Posterior vena cava (tissue), 2 donors: ENCODE measurements around the gene PNMA8B. TPM values are rescaled to one million over a fixed set of nuclear protein-coding genes. Genes with fewer than 3 reads are reported as not detected.

Source experiments
- DNase-seq: peaks from one replicate; pipeline ENCODE4 v3.0.0-alpha.2; 2020; ENCODE audit warnings: low spot score
- intact Hi-C, 2 donors: fragments of 100-400 bp; cut with DNase I; formaldehyde crosslinking; loops; one replicate each; pipeline versions ENCODE4 v1.14.1 to v1.14.2; 2022 to 2023
- total RNA-seq, 2 donors: library from RNA; stranded (reverse); fragmentation: NEBNext Ultra II Directional; extraction: Animal tissue kit (Norgen Biotek cat#: 25700); gene quantifications; one replicate each; pipeline ENCODE4 v1.2.1, GENCODE V29; 2021
- donor health status: DM: yes; HTN: yes; CAD: no.
- donor health status: DM: yes; HTN: yes; CAD: no.

Gene PNMA8B
- total RNA-seq, 2 donors from 2014 or later, result 1.8 to 3.8 TPM

- intact Hi-C loops, result no loop called here
- peak; percentile 94 for DNase-seq
Observed at GRCh38 chr19:46471116-46471733, 24.4 kb downstream of the PNMA8B start, which contains the start of gene PNMA8A. PNMA8A (minus strand) TSS chr19:46471563; CDS start chr19:46471035, 528 bp downstream.

GRCh38 chr19:46470376-46470775 is 25.3 kb downstream of the PNMA8B start:
- intact Hi-C loops, result no loop called here
- no peak for DNase-seq

- intact Hi-C loops, result no loop called here
- DNase-seq, result no peak
Observed at GRCh38 chr19:46469541-46470185, 26.0 kb downstream of the PNMA8B start.

DNA sequence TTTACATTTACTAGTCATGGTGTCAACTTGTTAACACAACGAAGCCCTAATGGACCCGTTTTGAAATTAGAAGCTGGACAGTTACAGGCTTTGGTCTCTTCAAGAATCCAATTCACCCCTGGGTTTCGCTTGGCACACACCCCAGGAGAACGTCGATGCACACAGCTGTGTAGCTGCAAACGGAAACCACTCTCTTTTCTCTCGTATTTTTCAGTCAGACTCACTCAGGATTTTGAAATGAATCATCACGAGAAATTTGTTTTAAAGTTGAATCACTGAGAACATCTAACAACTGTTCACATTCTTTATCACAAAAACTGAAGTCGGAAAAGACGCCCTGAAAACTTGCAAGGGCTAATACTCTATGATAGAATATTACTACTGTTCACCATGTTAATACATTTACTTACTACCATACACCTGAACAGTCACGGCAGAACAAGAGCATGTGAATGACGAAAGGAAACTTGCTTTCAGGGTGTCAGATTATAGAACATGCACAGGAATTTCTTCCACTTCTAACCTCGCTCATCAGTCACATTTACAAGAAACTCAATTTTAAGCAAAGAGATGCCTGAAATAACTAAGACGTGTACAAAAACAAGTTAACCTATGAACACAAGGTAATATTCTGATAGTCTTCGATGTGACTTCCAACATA is 29.0 kb downstream of the PNMA8B start:
- DNase-seq, result no peak
- intact Hi-C loops, result no loop called here

GRCh38 chr19:46463516-46463915 is 32.2 kb downstream of the PNMA8B start:
- DNase-seq, result no peak
- intact Hi-C loops, result no loop called here

- intact Hi-C loops, result no loop called here
- no peak for DNase-seq
Observed at GRCh38 chr19:46461537-46461936, 34.1 kb downstream of the PNMA8B start.

DNA sequence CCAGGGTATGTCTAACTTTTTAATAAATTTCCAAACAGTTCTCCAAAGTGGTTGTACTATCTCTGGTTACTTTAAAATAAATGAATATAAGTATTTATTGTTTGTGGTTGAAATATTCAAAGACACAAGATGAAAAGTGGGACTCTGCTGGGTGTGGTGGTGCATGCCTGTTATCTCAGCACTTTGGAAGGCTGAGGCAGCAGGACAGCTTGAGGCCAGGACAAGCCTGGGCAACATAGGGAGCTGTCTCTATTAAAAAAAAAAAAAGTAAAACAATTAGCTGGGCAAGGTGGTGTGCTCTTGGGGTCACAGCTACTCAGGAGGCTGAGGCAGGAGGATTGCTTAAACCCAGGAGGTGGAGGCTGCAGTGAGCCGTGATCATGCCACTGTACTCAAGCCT is 34.7 kb downstream of the PNMA8B start:
- no peak for DNase-seq
- intact Hi-C loops, result no loop called here

DNA sequence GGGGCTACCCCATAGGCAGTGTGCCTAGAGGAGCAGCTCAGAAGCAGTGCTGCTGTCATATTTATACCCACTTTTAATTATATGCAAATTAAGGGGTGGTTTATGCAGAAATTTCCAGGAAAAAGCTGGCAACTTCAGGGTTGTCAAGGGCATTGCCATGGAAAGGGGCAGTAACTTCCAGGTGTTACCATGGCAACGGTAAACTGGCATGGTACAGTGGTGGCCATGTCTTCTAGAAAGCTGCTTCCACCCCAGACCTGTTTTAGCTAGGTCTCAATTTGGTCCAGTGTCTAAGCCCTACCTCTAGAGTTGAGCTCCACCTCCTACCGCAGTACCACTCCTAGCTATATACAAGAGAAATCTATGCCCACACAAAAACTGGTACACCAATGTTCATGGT is 35.6 kb downstream of the PNMA8B start:
- intact Hi-C loops, result no loop called here
- no peak for DNase-seq

GRCh38 chr19:46456930-46457329 is 38.7 kb downstream of the PNMA8B start:
- DNase-seq, result no peak
- intact Hi-C loops, result no loop called here

- intact Hi-C loops, result no loop called here
- no peak for DNase-seq
Observed at GRCh38 chr19:46454244-46454643, 41.4 kb downstream of the PNMA8B start.

- no peak for DNase-seq
- intact Hi-C loops, result no loop called here
Observed at GRCh38 chr19:46453661-46454060, 42.0 kb downstream of the PNMA8B start.

DNA sequence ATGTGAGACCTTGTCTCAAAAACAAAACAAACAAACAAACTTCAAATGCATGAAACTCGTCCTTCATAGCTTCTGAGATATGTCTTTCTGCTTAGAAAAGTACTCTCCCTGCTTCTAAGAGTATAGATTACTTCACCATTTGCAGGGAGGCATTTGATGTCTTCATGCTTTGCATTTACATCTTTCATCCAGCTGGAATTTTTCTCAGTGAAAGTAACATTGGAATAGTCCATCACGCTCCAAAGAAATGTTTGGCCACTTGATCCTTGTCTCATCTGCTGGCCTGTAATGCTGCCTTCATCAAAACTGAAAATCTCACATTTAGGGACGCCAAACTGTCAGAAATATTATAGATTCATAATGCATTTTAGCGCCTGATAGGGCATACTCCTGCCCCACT is 43.5 kb downstream of the PNMA8B start:
- intact Hi-C loops, result no loop called here
- DNase-seq, result no peak

DNA sequence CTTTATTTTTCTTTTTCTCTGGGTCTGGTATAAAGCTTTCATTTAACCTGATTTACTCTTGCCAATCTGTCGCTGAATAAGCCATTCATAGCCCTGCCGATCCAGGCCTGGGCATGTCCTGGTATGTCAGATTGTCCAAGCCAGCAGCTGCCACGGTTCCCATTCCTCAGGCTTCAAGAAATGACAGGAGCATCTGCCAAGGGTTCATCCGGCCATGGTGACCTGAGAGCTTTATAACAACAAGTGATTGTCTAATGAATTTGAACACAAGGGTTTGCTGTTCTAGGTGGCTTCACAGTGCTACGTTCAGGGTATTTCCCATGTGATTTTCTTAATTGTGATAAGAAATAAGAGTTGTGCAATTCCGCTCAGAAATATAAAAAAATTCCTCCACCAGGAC is 44.3 kb downstream of the PNMA8B start:
- intact Hi-C loops, result no loop called here
- DNase-seq, result no peak

- intact Hi-C loops, result loop anchor here in 1 of 2 donors (1.0 kb wide), 1 partner anchor 38 kb away; no protein-coding TSS in a partner anchor
- no peak for DNase-seq
Observed at GRCh38 chr19:46450737-46451136, 44.9 kb downstream of the PNMA8B start.

GRCh38 chr19:46449228-46449627 is 46.4 kb downstream of the PNMA8B start:
- intact Hi-C loops, result no loop called here
- DNase-seq, result no peak

DNA sequence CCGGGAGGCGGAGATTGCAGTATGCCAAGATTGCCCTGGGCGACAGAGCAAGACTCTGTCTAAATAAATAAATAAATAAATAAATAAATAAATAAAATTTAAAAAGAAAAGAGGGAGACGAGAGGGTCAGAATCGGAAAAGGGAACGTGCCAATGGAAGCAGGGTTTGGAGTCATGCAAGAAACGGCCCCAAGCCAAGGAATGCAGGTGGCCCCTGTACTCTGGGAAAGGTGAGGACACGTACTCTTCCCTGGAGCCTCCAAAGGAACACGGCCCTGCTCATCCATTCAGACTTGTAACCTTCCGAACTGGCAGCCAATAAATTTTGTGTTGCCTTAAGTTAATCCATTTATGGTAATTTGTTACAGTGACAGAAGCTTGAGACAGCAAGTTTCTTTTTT is 47.1 kb downstream of the PNMA8B start:
- intact Hi-C loops, result no loop called here
- no peak for DNase-seq

DNA sequence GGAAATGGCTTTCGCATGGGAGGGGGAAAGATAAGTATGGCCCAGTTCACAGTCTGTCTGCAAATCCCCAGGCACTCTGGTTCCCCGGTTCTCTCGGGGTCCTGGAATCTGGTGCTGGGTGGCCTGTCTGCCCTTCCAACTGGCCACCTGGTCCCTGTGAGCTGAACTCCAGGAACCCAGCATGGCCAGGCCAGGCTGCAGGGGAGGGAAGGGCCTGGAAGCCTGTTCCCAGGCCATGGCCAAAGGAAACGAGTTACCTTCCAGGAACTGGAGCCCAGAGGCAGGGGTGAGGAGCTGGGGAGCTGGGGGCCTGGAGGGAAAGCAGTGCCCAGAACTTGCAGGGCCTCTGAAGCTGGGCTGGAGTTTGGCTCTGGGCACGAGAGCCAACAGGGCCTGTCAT is 47.8 kb downstream of the PNMA8B start:
- intact Hi-C loops, result no loop called here
- no peak for DNase-seq

GRCh38 chr19:46447006-46447405 is 48.7 kb downstream of the PNMA8B start:
- DNase-seq, result no peak
- intact Hi-C loops, result no loop called here

DNA sequence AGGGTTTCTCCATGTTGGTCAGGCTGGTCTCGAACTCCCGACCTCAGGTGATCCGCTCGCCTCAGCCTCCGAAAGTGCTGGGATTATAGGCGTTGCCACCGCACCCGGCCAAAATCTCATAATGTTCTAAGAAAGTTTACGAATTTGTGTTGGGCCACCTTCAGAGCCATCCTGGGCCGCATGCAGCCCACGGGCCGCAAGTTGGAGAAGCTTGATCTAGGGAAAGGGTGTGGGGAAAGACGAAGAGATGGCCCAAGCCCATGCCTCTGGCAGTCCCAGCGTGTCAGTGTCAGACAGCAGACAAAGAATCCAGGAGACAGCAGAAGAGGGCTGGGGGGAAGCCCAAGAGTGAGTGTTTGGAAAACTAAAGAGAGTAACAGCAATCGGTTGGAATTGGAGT is 49.6 kb downstream of the PNMA8B start:
- intact Hi-C loops, result no loop called here
- DNase-seq, result no peak

GRCh38 chr19:46442808-46443450 is 52.7 kb downstream of the PNMA8B start:
- DNase-seq, result no peak
- intact Hi-C loops, result loop anchor here in 1 of 2 donors (2.0 kb wide), 1 partner anchor 14 kb away; the partner anchor contains the start of gene PNMA8C
